ENCODE measurements around the gene KDM4B.

DNA sequence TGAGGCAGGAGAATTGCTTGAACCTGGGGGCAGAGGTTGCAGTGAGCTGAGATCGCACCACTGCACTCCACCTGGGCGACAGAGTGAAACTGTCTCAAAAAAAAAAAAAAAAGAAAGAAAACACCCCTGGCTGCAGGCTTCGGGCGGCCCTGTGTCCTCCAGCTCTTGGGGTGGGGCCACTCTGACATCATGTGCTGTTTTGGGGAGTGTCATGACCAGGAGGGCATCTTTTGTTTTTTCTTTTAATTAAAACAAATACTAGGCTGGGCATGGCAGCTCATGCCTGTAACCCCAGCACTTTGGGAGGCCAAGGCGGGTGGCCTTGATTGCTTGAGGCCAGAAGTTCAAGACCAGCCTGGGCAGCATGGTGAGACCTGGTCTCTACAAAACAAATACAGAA, 52.1 kb downstream of the KDM4B start:
- TF ChIP-seq POLR2A (IDR thresholded peaks at IDR 0.05; ENCODE audit: low read length) = no peak
- TF ChIP-seq GATA1 (IDR thresholded peaks at IDR 0.05; ENCODE audit: low read depth, low read length) = no peak
